HG02870 (cell line): Measurements from ENCODE around the gene FCHSD2.

Source experiments
- ATAC-seq: cut with Tn5 transposase; IDR thresholded peaks from one replicate; pipeline ENCODE4 v1.9.1; 2021; ENCODE audit warnings: mild to moderate bottlenecking, moderate library complexity; ENCODE audit not compliant: unreplicated experiment

Gene FCHSD2

DNA sequence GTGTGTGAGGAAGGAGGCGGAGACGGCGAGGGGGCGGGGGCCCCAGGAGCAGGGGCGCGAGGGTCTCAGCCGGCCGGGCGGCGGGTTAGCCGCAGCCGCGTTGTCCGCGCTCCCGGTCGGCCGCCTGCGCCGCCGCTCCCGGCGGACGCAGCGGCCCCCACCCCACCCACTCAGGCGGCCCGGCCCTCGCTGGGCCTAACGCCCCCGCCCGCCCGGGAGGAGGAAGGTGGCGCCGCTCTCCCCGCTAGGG, at the start of gene FCHSD2:
Gene FCHSD2 (minus strand): TSS at position 191 of the 250 bp plus-strand sequence. CDS start 441 bp downstream, outside the sequence.
- ATAC-seq: no peak

DNA sequence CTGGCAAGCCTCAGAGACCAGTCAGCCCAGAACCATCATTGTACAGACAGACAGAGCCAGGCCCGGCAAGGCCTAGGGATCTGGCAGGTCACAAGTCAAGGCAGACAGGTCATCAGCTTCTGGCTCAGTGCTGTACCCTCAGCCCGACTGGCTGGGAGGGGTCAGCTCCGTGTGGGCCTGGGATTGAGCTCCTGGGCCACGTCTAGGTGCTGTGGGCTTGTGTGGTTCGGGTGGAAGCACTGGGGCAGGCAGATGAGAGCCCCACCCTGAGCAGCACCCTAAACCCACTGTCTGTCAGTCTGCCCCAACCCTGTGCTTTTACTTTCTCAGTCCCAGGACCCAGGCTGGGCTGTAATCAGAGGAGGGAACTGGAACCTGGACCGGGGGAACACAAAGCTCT, 49.0 kb upstream of the FCHSD2 start:
- no peak for ATAC-seq

DNA sequence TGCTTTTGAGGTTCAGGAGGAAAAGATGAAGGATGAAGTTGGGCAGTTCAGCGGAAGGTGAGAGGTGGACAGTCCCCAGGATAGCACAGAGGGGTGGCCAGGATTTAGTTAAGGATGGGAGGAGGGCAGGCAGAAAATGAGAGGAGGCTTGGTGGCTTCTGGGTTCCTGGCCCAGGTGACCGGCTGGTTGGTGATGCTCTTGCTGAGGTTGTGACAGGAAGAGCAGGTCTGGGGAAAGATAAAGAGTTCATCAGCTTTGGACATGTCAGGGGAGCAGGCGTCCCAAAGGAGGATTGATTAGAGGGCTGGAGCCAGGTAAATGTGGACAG, 48.4 kb upstream of the FCHSD2 start:
- ATAC-seq: no peak

DNA sequence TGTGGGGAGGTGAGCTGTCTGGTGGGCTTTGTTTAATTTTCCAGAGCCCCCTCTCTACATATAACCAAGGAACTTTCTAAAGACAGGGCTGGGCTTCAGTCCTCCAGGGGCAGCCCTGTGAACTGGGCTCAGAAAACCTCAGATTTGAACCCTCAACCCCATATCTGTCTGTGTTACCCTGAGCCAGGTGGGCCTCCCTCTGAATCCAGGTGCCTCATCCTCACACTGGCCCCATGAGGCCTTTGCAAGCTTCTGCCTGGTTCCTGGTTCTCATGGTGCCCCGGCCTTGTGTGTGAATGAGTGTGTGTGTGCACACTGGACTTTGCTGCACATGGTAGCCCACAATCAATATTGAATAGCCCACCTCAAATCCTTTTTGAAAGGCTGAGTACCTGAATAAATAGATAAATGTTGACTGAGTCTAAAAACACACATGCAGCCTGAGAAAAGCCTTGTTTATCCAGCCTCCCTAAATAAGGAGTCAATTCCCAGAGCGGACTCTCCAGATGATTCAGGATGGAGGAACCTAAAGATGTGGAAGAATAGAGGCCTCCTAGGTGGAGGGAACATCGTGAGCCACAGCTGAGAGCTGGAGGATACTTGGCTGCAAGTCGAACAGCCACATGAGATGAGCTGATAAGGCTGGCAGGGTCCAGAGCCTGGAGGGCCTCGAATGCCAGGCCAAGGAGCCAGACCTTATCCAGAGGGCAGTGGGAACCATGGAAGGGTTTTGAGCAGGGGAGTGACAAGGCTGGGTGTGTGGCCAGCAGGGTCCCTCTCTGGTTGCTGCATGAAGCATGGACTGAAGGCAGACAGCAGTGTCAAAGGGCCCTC, 47.8 kb upstream of the FCHSD2 start:
- ATAC-seq: no peak

DNA sequence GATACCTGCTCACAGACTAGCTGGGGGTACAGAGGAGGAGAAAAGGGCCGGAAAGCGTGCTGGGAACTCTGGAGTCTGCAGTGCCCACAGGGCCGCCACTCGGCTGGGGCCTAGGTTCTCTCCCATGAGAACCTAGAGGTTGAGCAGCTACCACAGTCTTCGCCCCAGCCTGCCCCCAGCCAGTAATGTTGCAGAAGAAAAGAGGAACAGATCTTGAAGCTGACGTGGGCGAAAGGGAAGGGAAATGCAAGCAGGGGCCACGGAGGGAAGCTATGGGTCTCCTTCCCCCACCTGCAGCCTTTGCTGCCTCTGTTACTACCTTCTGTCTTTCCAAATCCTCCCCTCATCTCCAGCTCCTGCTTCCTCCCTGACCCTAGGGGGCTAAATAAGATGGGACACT, 47.2 kb upstream of the FCHSD2 start:
- ATAC-seq: no peak

DNA sequence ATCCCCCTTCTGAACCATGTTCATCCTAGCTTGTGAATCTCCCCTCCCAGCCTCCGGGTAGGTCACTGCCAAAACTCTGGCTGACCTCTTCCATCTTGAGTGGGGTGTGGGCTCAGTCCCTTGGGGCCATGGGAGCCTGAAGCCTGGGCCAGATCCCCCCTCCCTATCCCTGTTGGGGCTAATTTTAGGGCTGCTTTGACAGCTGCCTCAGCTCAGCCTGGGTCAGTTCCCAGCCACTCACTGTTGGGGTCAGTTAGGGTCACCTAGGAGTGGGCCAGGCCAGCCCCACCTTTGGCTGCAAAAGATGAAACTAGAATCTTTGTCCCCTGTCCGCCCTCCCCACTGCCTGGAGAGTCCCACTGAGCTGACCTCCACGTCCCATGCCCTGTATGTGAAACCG, 46.2 kb upstream of the FCHSD2 start:
- no peak for ATAC-seq

DNA sequence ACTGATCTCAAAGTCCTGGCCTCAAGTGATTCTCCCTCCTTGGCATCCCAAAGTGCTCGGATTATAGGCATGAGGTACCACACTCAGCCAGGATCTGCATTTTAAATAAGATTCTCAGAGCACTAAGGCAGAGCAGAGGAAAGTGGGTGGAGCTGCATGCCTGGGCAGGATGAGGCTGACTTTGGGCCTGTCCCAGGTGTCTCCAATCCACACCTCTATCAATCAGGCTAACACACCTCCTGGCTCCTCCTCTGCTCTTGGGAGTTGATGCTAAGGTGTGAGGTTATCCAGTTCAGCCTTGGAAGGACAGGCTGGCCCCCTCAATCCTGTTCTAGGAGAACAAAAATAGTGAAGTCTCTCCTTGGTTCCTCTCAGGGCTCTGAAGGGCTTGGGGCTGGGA, 45.7 kb upstream of the FCHSD2 start:
- ATAC-seq: no peak

DNA sequence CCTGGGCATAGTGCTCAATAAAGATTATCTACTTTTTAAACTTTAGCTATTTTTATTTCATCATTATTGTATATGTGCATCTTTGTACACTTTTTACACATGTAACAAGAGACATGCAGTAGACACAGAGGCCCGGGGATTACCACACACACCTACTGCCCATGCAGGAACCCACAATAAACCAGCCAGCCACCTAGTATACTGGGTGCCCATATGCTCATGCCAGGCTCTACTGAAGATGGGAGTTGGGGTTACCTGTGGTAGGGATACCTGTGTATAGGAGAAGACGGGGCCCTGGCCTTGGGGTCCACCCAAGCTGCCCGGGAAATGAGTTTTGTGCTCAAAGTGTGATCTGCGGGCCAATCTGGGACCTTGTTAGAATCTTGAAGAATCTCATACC, 44.8 kb upstream of the FCHSD2 start:
- no peak for ATAC-seq

DNA sequence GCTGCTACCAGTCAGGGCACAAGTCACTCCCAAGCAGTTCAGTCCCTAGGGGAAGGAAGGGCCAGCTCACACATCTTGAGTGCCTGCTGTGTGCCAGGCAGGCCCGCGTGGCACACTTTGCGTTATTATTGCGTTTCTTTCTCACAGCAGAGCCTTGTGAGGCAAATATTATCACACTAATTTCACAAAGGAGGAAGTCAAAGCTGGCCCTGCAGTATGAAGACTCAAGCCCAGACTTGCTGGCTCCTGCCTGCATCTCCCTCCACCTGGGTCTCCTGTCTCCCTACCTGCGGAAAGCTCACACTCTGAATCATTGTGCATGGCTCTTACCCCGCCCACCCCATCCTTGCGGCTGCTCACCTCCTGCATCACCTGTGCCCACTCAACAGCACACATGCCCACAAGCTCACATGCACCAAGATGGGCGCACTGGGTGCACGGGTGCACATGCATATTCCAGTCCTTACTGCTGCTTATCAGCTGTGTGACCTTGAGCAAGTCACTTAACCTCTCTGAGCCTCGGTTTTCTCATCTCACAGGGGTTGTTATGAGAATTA, 44.3 kb upstream of the FCHSD2 start:
- no peak for ATAC-seq

DNA sequence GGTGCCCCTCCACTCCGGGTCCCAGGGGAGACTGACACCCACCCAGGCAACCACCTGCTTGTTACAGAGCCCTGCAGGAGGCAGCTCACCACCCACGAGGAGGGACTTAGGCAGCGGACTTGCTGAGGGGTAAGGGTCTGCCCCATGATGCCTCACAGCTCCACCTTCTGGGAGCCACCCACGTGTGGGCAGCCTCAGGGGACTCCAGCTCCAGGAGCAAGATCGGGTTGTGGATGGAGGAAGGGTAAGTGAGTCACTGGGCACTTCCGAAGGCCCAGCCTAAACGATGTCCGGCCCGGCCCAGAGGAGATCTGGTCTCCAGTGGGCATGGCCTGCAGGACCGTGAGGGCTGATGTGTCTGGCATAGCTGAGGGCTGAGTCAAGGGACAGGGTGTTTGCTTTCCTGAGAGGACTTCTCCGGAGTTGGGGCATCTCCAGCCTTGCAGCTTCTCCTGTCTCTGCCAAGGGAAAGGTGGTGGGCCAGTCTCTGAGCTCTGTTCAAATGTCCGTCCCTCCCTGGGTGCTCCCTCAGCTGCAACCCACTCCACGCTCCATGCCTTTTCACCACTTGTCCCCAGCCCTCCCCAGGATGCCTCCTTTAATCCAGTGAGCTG, 43.7 kb upstream of the FCHSD2 start:
- no peak for ATAC-seq

DNA sequence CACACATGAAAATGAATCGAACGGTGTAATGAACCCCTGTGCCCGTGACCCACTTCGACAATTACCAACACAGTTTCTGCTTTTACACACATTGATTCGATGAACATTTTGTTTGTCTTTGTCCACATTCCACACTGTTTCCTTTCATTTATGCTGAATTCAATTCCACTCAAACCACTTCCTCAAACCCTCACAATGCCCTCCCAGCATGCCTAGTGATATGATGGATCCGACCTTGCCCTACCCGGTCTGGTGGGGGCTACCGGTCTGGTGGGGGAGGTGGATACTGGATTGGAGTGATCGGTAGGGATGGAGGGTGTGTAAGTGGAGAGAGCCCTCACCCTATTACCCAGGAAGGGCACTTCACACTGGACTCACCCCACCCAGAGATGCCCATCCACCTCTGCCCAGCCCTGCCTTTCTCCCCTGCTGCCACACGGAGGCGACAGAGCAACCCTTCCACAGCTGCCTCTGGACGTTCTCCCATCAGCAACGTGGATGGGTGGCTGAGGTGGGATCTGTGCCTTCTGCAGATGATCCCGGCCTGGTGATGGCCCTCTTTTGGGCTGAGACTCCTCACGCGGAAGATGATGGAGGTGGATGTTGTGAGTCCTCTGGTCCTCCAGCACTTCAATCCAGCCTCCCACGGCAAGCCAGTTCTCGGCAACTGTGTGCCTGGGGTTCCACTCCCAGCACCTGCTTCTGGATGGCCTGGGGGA, 43.0 kb upstream of the FCHSD2 start:
- no peak for ATAC-seq

DNA sequence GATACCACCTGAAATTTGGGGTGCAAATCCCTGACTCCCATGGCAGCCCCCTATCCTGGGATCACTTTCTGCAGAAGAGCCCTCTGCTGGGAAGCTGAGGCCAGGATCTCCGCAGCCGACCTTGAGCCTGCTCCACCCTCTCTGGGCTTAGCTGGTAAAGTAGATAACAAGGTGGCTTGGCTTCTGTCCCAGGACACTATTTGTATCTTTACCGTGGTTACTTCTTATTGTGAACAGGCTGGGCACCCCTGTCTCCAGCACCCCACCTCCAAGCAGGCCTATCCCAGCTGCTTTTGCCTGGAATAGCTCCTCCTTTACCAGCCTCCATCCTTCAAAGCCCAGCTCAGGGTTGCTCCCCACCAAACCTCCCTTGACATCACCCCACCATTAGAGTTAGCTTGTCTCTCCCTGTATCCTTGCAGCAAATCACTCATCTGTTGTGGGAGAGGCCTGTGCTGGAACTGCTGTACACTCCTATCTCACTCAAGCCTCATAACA, 40.8 kb upstream of the FCHSD2 start:
- no peak for ATAC-seq

DNA sequence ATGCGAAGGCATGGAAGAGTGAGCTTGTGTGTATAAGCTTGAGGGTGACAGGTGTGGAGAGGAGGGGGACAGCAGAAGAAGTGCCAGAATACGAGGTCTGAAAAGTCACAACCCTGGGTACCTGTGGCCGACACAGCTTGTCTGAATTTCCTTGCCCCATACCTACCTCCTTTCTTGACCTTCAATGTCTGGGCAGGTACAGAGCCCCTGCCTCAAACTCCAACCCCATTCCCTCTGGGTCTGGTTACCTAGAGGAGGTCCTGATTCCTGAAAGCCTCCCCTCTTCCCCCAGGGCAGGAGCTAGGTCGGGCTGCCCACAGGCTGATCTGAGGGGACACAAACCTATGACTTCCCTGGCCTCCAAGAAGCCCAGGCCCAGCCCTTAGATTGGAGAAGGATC, 36.6 kb upstream of the FCHSD2 start:
- no peak for ATAC-seq

DNA sequence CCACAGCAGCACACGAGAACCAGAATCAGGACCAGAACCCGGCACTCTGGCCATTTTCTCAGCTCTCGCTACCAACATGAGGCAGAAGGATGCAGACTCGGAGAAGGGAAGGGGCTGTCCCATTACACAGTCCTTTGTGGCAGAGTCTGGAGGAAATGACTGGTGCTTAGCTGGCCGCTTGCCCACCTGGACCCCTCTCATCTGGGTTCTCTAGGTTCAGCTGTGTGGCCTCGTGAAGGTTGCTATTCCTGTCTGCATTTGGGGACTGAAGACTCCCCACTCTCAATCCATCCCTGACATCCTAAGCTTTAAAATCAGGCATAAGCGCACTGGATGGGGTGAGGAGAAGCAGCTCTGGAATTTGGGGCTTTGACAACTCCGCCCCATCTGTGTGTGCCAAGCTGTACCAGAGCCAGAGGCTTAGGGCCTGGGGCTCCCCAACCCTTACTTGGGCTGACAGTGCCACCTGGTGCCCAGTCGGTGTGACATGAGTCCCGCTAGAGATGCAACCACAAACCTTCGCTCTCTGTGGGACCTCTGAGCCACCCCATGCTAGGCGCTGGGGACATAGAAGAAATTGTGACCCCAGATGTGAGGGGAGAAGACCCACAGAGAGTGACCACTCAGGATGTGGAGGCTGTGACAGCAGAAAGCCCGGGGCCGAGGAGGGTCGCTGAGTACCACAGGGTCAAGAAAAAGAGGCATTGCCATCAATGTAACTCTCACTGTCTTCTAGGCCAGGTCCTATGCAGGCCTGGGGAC, 35.8 kb upstream of the FCHSD2 start:
- ATAC-seq: no peak

DNA sequence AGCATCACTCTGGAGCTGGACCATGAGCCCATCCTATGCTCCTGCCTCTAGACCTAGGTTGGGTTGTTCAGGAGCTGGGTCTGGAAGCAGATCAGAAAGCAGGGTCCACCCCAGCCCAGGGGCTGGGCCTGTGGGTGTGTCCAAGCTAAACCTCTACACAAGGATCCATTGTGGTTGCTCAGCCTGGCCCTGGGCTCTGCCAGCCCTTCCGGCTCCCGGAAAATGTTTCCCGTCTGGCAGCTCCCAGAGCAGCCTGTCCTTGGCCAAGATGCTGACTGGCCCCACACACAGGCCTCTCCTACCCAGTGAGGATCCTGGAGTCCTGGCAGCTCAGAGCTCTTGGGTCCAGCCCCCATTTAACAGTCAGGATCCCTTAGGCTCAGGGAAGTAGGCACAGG, 35.3 kb upstream of the FCHSD2 start:
- no peak for ATAC-seq

DNA sequence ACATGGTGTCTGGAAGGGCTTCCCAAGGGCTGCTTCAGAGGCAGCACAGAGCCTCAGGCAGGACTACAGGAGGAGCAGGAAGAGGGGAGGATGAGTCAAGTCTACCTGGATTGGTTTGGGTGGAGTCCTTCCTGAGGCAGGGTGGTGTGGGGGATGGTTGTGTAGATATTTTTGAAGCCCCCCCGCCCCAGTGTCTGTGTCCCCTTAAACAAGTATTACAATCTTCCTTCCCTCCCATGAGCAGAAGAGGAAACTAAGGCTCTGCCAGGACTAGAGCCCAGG, 34.7 kb upstream of the FCHSD2 start:
- no peak for ATAC-seq

DNA sequence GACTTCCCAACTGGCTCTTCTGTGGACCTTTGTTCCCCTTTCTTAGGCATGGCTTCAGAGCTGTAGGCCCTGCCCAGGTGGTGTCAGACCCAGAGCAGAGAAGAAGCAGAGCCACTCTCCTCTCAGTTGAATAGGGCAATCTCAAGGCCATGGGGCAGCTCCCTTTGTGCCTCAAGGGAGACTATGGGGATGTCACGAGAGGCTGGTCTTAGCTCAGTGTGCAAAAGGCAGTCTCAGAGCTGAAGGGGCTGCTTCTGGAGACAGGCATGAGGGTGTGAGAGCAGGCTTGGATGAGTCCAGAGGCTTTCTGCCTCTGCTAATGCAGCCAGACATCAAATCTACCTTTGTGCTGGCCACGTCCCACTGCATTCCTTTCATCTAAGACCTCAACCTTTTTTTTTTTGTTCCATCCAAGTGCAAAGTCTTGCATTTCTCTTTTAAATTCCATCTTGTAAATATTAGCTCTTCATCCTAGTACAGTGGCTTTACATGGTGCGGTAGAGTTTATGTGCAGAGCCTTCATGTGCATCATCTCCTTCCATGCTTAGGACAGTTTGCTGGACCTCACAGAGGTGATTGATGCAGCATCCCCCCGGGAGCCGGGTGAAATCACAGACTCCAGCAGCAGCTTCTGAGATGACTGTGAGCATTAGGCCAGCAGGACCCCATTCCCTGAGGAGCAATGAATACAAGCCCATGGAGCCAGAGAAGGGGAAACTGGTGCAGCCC, 34.2 kb upstream of the FCHSD2 start:
- ATAC-seq: no peak

DNA sequence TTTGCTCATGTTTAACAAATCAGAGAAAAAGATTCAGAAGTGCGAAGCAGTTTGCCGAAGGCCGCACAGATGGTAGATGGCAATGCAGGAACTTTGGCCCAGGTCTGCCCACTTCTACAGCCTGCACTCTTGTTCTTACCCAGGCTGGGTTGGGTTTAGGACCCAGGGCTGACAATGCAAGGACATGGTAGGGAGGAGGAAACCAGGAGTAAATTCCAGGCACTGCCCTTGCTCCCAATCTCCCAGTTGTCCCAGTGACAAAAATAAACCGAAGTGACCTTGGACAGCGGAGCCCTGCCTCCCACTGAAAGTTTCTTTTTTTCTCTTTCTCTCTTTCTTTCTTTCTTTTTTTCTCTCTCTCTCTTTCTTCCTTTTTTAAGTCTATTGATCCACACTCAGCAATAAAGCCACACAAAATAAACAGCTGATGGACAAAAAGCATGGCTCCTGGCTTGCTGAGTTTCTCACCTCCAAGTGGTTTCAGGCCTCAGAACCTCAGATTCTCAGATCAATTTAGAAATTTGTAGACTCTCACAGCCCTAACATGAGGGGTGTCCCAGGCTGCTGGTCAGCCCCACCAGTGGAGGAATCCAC, 33.5 kb upstream of the FCHSD2 start:
- no peak for ATAC-seq

DNA sequence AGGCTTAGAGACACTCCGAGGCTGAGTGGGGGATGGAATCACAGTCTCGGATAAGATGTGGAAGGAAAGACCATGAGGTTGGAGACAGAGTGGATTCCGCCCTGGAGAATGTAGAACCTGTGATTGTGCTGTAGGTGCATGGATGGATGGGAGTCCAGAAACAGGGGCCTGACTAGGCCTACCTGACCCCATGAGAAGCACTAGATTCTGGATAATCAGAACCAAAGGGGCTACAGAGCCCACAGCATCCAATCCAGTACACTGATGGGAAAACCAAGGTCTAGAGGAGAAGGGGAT, 32.3 kb upstream of the FCHSD2 start:
- no peak for ATAC-seq

DNA sequence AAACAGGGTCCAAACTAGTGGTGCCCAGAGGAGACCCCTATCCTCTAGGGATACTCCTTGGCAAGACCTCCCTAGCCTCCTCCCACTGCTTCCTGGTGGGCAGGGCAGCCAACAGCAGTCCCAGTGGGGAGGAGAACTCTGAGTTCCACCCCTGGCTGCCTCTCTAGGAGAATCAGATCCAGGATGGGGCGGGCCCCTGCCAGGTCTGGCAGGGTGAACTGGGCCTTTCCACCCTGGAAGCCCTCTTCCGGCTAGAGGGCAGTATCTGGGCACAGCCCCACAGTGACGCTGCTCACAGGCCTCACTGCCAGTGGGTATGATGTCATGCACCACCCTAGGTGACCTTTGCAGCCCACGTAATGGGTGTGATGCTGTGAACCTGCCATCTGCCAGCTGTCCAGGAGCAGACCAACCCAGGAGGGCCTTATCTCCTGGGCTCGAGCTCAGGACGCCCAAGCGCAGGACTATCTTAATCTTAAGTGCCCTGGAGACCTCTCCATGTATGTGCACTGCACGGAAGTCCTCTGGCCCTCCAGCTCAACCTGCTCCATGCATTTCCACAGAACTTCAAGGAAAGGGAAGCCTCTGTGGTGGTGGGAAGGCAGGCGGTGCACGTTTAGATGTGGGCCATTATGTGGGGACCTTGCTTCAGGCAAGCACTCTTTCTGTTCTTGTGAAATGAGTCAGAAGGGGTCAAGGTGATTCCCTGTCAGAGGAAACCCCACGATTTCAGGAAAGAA, 31.8 kb upstream of the FCHSD2 start:
- no peak for ATAC-seq
